Activated T-cell treated with anti-CD3 and anti-CD28 coated beads for 1 hour (primary cell): Measurements from ENCODE around the gene ZNF414.

Experiments
- DNase-seq: peaks from one replicate; pipeline ENCODE4 v3.0.0-alpha.2; 2020; ENCODE audit warnings: low read depth

ZNF414 gene

GRCh38 chr19:8490395-8490760, 23.6 kb downstream of the ZNF414 start:
- DNase-seq, result no peak

GRCh38 chr19:8489561-8490394, 24.2 kb downstream of the ZNF414 start:
- no peak for DNase-seq

- DNase-seq, result no peak
Observed at GRCh38 chr19:8488365-8488764, 25.6 kb downstream of the ZNF414 start.

- peak; percentile 40 for DNase-seq
Observed at GRCh38 chr19:8487137-8487851, 26.7 kb downstream of the ZNF414 start.

- no peak for DNase-seq
Observed at GRCh38 chr19:8486661-8487136, 27.3 kb downstream of the ZNF414 start.

- no peak for DNase-seq
Observed at GRCh38 chr19:8485561-8486371, 28.2 kb downstream of the ZNF414 start.

GRCh38 chr19:8484331-8484894, 29.6 kb downstream of the ZNF414 start:
- no peak for DNase-seq

- no peak for DNase-seq
Observed at GRCh38 chr19:8483165-8483564, 30.8 kb downstream of the ZNF414 start.

- no peak for DNase-seq
Observed at GRCh38 chr19:8482696-8483095, 31.3 kb downstream of the ZNF414 start.

GRCh38 chr19:8481616-8482015, 32.4 kb downstream of the ZNF414 start:
- no peak for DNase-seq

- DNase-seq, result no peak
Observed at GRCh38 chr19:8481201-8481600, 32.8 kb downstream of the ZNF414 start.

GRCh38 chr19:8478598-8478997, 35.4 kb downstream of the ZNF414 start:
- DNase-seq, result no peak

- DNase-seq, result no peak
Observed at GRCh38 chr19:8477889-8478288, 36.1 kb downstream of the ZNF414 start.

GRCh38 chr19:8476524-8476923, 37.4 kb downstream of the ZNF414 start:
- no peak for DNase-seq

- DNase-seq, result no peak
Observed at GRCh38 chr19:8475005-8475404, 39.0 kb downstream of the ZNF414 start.

- DNase-seq, result no peak
Observed at GRCh38 chr19:8473648-8474476, 40.1 kb downstream of the ZNF414 start.

- DNase-seq, result no peak
Observed at GRCh38 chr19:8469613-8470368, 44.2 kb downstream of the ZNF414 start.

GRCh38 chr19:8468761-8469373, 45.1 kb downstream of the ZNF414 start:
- DNase-seq, result no peak

- no peak for DNase-seq
Observed at GRCh38 chr19:8468124-8468523, 45.8 kb downstream of the ZNF414 start.

GRCh38 chr19:8466018-8466417, 47.9 kb downstream of the ZNF414 start:
- DNase-seq, result no peak
